Activated CD8-positive, alpha-beta T cell treated with anti-CD3 and anti-CD28 coated beads for 36 hours (primary cell): ENCODE results near the gene DCAF6. TPM values are rescaled to one million over a fixed set of nuclear protein-coding genes. Genes with fewer than 3 reads are reported as not detected.

ENCODE experiments used
- ATAC-seq: fragments of 200-7000 bp; cut with Tn5 transposase; one replicate; pipeline ENCODE4 v1.10.0; 2021; ENCODE audit warnings: mild to moderate bottlenecking, moderate library complexity
- CTCF ChIA-PET: fragments of 350-600 bp; sonication (Branson Sonifier 250); formaldehyde crosslinking; loops from one replicate; lab custom pipeline; 2021; ENCODE audit warnings: antibody characterized with exemption; lab: Charles Lee
- POLR2A ChIA-PET: fragments of 350-600 bp; sonication (Branson Sonifier 250); formaldehyde crosslinking; loops from one replicate; lab custom pipeline; 2021; ENCODE audit warnings: antibody characterized with exemption; lab: Charles Lee
- DNase-seq: peaks from one replicate; pipeline ENCODE4 v3.0.0-alpha.2; 2020
- H3K27ac Mint-ChIP-seq: one replicate; pipeline ENCODE4 v1.8.0; 2021; ENCODE audit warnings: mild to moderate bottlenecking, mixed read lengths
- H3K27me3 Mint-ChIP-seq: one replicate; pipeline ENCODE4 v1.8.0; 2021; ENCODE audit warnings: mixed read lengths
- H3K36me3 Mint-ChIP-seq: one replicate; pipeline ENCODE4 v1.8.0; 2021; ENCODE audit warnings: low read depth, mixed read lengths
- H3K4me1 Mint-ChIP-seq: one replicate; pipeline ENCODE4 v1.8.0; 2021; ENCODE audit warnings: low read depth, mixed read lengths
- H3K4me3 Mint-ChIP-seq: one replicate; pipeline ENCODE4 v1.8.0; 2021; ENCODE audit warnings: mild to moderate bottlenecking, moderate library complexity, mixed read lengths
- H3K9me3 Mint-ChIP-seq: one replicate; pipeline ENCODE4 v1.8.0; 2021; ENCODE audit warnings: mixed read lengths
- intact Hi-C: fragments of 100-400 bp; cut with micrococcal nuclease; formaldehyde crosslinking; loops from one replicate; pipeline ENCODE4 v1.10.0; 2022
- total RNA-seq, 2 experiments: library from RNA; stranded (reverse); gene quantifications; one replicate each; pipeline ENCODE4 v1.2.3, GENCODE V29; 2021
- TF ChIP-seq, protein P1 (sequence below): fragments of 200-600 bp; IDR thresholded peaks from one replicate; pipeline ENCODE4 v1.8.0; 2022; ENCODE audit warnings: antibody characterized with exemption, mild to moderate bottlenecking

The DCAF6 gene
- total RNA-seq, 2 experiments from 2014 or later, result 21.6 to 22.6 TPM

DNA sequence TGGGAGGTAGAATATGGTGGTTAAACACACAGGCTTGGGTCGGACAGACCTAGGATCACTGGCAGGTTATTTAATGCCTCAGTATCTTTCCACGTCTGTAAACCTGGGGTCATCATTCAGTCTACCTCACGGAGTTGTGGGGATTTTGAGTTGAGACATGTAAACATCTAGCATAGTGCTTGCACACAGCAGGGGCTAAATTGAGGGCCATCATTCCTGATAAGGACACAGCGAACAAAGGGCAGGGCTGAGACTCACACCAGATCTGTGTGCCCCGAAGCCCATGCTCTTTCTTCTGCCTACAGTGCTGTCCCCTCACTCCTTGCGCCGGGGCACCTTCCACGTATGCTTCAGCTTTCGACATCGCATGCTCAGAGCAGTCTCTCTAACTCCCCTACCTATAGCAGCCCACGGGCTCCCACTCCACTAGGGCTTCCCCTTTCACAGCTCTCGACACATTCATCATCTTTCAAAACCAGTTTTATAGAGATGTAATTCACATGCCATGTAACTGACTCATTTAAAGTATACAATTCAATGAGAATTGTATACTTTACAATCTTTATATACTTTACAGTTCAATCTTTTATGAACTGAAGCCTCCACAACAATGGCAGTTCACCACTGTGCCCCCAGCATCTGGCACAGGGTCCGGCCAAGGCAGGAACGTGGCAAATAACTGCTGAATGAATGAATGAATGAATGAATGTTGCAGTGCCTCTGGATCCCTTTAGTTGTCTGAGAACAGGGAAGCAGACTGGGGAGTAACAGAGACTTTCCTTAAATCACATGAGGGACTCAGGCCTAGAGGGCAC, 152.2 kb downstream of the DCAF6 start:
- H3K27me3 Mint-ChIP-seq, result peaks cover 2% of the 10 kb centered on the region
- TF ChIP-seq, protein P1, sequence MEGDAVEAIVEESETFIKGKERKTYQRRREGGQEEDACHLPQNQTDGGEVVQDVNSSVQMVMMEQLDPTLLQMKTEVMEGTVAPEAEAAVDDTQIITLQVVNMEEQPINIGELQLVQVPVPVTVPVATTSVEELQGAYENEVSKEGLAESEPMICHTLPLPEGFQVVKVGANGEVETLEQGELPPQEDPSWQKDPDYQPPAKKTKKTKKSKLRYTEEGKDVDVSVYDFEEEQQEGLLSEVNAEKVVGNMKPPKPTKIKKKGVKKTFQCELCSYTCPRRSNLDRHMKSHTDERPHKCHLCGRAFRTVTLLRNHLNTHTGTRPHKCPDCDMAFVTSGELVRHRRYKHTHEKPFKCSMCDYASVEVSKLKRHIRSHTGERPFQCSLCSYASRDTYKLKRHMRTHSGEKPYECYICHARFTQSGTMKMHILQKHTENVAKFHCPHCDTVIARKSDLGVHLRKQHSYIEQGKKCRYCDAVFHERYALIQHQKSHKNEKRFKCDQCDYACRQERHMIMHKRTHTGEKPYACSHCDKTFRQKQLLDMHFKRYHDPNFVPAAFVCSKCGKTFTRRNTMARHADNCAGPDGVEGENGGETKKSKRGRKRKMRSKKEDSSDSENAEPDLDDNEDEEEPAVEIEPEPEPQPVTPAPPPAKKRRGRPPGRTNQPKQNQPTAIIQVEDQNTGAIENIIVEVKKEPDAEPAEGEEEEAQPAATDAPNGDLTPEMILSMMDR, result no peak
- intact Hi-C loops, result loop anchor here (10.0 kb wide), 1 partner anchor 374 kb away; no protein-coding TSS in a partner anchor
- no peaks in the 10 kb centered on the region for H3K4me1 Mint-ChIP-seq
- H3K9me3 Mint-ChIP-seq, result no peaks in the 10 kb centered on the region
- no peaks in the 10 kb centered on the region for H3K36me3 Mint-ChIP-seq
- H3K27ac Mint-ChIP-seq, result no peak overlapping the region
- no peak for ATAC-seq
- ChIA-PET CTCF (interaction anchor here (1.2 kb wide), 2 partner anchors 17 to 57 kb away, joined by 3 to 4 read pairs; no protein-coding TSS in a partner anchor), POLR2A (no interaction called here)
- DNase-seq, result no peak
- no peak overlapping the region for H3K4me3 Mint-ChIP-seq

DNA sequence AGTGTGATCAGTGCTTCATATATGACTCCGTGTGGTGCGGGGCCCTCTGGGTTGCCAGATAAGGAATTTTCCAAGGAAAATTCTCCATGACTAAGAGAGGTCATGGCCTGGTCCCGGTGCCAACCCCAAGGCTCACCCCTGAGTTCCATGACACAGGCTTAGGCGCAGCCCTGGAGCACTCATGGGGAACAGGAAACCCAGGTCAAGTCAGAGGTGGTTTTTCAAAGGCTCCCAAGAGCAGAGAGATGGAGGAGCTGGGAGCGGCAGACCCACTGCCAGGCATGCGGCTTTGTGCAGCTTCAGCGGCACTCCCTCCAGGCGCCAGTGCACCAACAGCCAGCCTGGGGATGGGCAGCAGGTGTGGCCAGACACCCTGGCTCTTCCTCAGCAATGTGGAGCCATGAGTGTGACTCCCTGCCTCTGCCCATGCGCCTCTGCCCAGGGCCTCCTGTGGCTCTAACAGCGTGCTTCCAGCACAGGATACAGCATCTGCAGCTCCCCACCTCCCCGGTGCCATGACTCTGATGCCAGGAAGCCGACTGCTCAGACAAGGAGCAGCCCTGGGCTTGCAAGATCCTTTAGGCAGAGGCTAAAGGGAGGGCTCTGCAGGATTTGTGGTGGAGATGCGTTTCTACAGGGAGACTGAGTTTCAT, 153.0 kb downstream of the DCAF6 start:
- POLR2A ChIA-PET, result no interaction called here
- Mint-ChIP-seq H3K36me3 (no peaks in the 10 kb centered on the region), H3K27ac (no peak overlapping the region), H3K9me3 (no peaks in the 10 kb centered on the region), H3K27me3 (peaks cover 2% of the 10 kb centered on the region), H3K4me1 (no peaks in the 10 kb centered on the region), H3K4me3 (no peak overlapping the region)
- DNase-seq (no peak), ATAC-seq (no peak)
- CTCF ChIA-PET, result no interaction called here
- intact Hi-C loops, result loop anchor here (10.0 kb wide), 1 partner anchor 375 kb away; no protein-coding TSS in a partner anchor
- TF ChIP-seq, protein P1, result no peak

- DNase-seq (no peak), ATAC-seq (no peak)
- H3K27ac Mint-ChIP-seq, result no peak overlapping the region
- no peaks in the 10 kb centered on the region for H3K36me3 Mint-ChIP-seq
- peaks cover 2% of the 10 kb centered on the region for H3K27me3 Mint-ChIP-seq
- ChIA-PET POLR2A (no interaction called here), CTCF (no interaction called here)
- TF ChIP-seq, protein P1, result no peak
- H3K4me3 Mint-ChIP-seq, result no peak overlapping the region
- H3K9me3 Mint-ChIP-seq, result no peaks in the 10 kb centered on the region
- no peaks in the 10 kb centered on the region for H3K4me1 Mint-ChIP-seq
- intact Hi-C loops, result loop anchor here (10.0 kb wide), 1 partner anchor 375 kb away; no protein-coding TSS in a partner anchor
Observed at GRCh38 chr1:168089979-168090337, 153.5 kb downstream of the DCAF6 start.

GRCh38 chr1:168090395-168090794, 153.9 kb downstream of the DCAF6 start:
- Mint-ChIP-seq H3K9me3 (no peaks in the 10 kb centered on the region), H3K4me1 (no peaks in the 10 kb centered on the region), H3K27ac (no peak overlapping the region), H3K4me3 (no peak overlapping the region), H3K36me3 (no peaks in the 10 kb centered on the region), H3K27me3 (peaks cover 2% of the 10 kb centered on the region)
- intact Hi-C loops, result no loop called here
- POLR2A ChIA-PET, result no interaction called here
- DNase-seq (no peak), ATAC-seq (no peak)
- CTCF ChIA-PET, result no interaction called here
- TF ChIP-seq, protein P1, result no peak

GRCh38 chr1:168091063-168091462, 154.6 kb downstream of the DCAF6 start:
- DNase-seq (no peak), ATAC-seq (no peak)
- Mint-ChIP-seq H3K9me3 (no peaks in the 10 kb centered on the region), H3K27ac (no peak overlapping the region), H3K27me3 (peaks cover under 1% of the 10 kb centered on the region), H3K36me3 (no peaks in the 10 kb centered on the region), H3K4me3 (no peak overlapping the region), H3K4me1 (no peaks in the 10 kb centered on the region)
- POLR2A ChIA-PET, result interaction anchor here (1.6 kb wide), 1 partner anchor 7 kb away, joined by 4 read pairs; no protein-coding TSS in a partner anchor
- CTCF ChIA-PET, result interaction anchor here (0.7 to 5.9 kb wide), 4 partner anchors 8 to 19 kb away, joined by 3 to 45 read pairs (median 4); no protein-coding TSS in a partner anchor
- intact Hi-C loops, result no loop called here
- TF ChIP-seq, protein P1, result no peak
